HCT116 (cell line): Measurements from ENCODE around the gene RASSF3. TPM values are rescaled to one million over a fixed set of nuclear protein-coding genes. Genes with fewer than 3 reads are reported as not detected.

ENCODE experiments used
- ATAC-seq: fragments of 200-7000 bp; cut with Tn5 transposase; 2 replicates; pipeline ENCODE4 v1.9.1; 2020; ENCODE audit warnings: mild to moderate bottlenecking, moderate library complexity
- BruUV-seq: library from RNA; stranded (reverse); fragments of 400-500 nt; replicated peaks from 2 replicates; lab custom pipeline; 2021; lab: Mats Ljungman, UMichigan
- CTCF ChIA-PET: fragments of 300-600 bp; sonication (Branson Sonifier 250); formaldehyde crosslinking; loops from one replicate; lab custom pipeline; 2021; ENCODE audit warnings: antibody characterized with exemption; lab: Charles Lee
- POLR2A ChIA-PET: fragments of 300-600, 350-600 bp; sonication (Branson Sonifier 250); formaldehyde crosslinking; loops from one replicate; lab custom pipeline; 2021; ENCODE audit warnings: antibody characterized with exemption; lab: Charles Lee
- RAD21 ChIA-PET, 2 experiments: fragments of 300-600 bp; sonication (Branson Sonifier 250); formaldehyde crosslinking; loops; one replicate each; lab custom pipeline; 2023; ENCODE audit warnings: low total read pairs in 2 of 2; ENCODE audit not compliant: uncharacterized antibody in 2 of 2, unreplicated experiment in 2 of 2, low non-redundant PET in 1 of 2; lab: Charles Lee
- DNase-seq: peaks from one replicate; pipeline ENCODE4 v3.0.0-alpha.2; 2010; ENCODE audit warnings: low read depth, low spot score
- H2AFZ ChIP-seq: fragments of 200-600 bp; shearing (Covaris generic), sonication (generic); 2 replicates; pipeline ENCODE4 v1.6.1; 2017; ENCODE audit warnings: low read depth, mixed run types, mixed read lengths, antibody characterized with exemption, low read length; ENCODE audit not compliant: poor library complexity, severe bottlenecking
- H3K27ac ChIP-seq: 2 replicates; pipeline ENCODE4 v1.5.1; 2012; ENCODE audit warnings: low read depth, low read length
- H3K27me3 ChIP-seq: fragments of 200-600 bp; sonication (generic); 2 replicates; pipeline ENCODE4 v1.6.1; 2016; ENCODE audit warnings: mixed run types, low read length, mixed read lengths; ENCODE audit not compliant: insufficient read depth
- H3K36me3 ChIP-seq, 2 experiments: fragments of 200-500 bp in 1 of 2; fragments of 200-600 bp in 1 of 2; sonication (Bioruptor generic) in 1 of 2; sonication (generic) in 1 of 2; 2 replicates each; pipeline versions ENCODE4 v1.5.1 to v1.6.1; 2014 to 2016; ENCODE audit warnings: low read length in 2 of 2, inconsistent platforms in 1 of 2, mixed read lengths in 1 of 2, mixed run types in 1 of 2; ENCODE audit not compliant: insufficient read depth in 2 of 2, control insufficient read depth in 1 of 2
- H3K4me1 ChIP-seq, 2 experiments: fragments of 200-600 bp in 1 of 2; sonication (generic) in 1 of 2; 2 replicates each; pipeline versions ENCODE4 v1.5.1 to v1.6.1; 2012 to 2017; ENCODE audit warnings: low read length in 2 of 2, inconsistent platforms in 1 of 2, mild to moderate bottlenecking in 1 of 2, mixed read lengths in 1 of 2, mixed run types in 1 of 2, moderate library complexity in 1 of 2; ENCODE audit not compliant: insufficient read depth in 2 of 2, control insufficient read depth in 1 of 2
- H3K4me2 ChIP-seq: fragments of 200-600 bp; sonication (generic); 2 replicates; pipeline ENCODE4 v1.6.1; 2017; ENCODE audit warnings: mixed run types, low read length, mixed read lengths
- H3K4me3 ChIP-seq, 2 experiments: fragments of 200-600 bp in 1 of 2; sonication (generic) in 1 of 2; replicated peaks in 1 of 2; 2 replicates each; pipeline ENCODE4 v1.5.1; 2011 to 2016; ENCODE audit warnings: low read length in 2 of 2, control low read depth in 1 of 2, low read depth in 1 of 2, mild to moderate bottlenecking in 1 of 2, mixed read lengths in 1 of 2, mixed run types in 1 of 2
- H3K79me2 ChIP-seq: fragments of 200-600 bp; sonication (generic); 2 replicates; pipeline ENCODE4 v1.6.1; 2017; ENCODE audit warnings: mild to moderate bottlenecking, mixed run types, low read length, moderate library complexity, mixed read lengths; ENCODE audit not compliant: insufficient read depth
- H3K9ac ChIP-seq: fragments of 200-600 bp; sonication (generic); 2 replicates; pipeline ENCODE4 v1.6.1; 2016; ENCODE audit warnings: low read length, mixed read lengths
- H3K9me2 ChIP-seq: fragments of 200-600 bp; sonication (generic), shearing (Covaris generic); 2 replicates; pipeline ENCODE4 v1.6.1; 2017; ENCODE audit warnings: mixed run types, mild to moderate bottlenecking, moderate library complexity; ENCODE audit not compliant: insufficient read depth
- H3K9me3 ChIP-seq, 2 experiments: fragments of 200-500 bp in 1 of 2; fragments of 200-600 bp in 1 of 2; sonication (Bioruptor generic) in 1 of 2; sonication (generic) in 1 of 2; 2 replicates each; pipeline ENCODE4 v1.6.1; 2014 to 2017; ENCODE audit warnings: low read length in 2 of 2, mixed read lengths in 2 of 2, inconsistent platforms in 1 of 2, low read depth in 1 of 2, mild to moderate bottlenecking in 1 of 2, mixed run types in 1 of 2, moderate library complexity in 1 of 2; ENCODE audit not compliant: control insufficient read depth in 1 of 2, insufficient read depth in 1 of 2
- H4K20me1 ChIP-seq: fragments of 200-600 bp; sonication (generic), shearing (Covaris generic); 2 replicates; pipeline ENCODE4 v1.6.1; 2017; ENCODE audit warnings: mixed run types, mild to moderate bottlenecking, moderate library complexity; ENCODE audit not compliant: insufficient read depth
- CEBPB ChIP-seq: IDR thresholded peaks from 2 replicates; pipeline ENCODE4 v1.6.1; 2012; ENCODE audit warnings: low read depth
- EGR1 ChIP-seq: IDR thresholded peaks from 2 replicates; pipeline ENCODE4 v1.6.1; 2012; ENCODE audit warnings: low read depth
- ELF1 ChIP-seq: IDR thresholded peaks from 2 replicates; pipeline ENCODE4 v1.6.1; 2012; ENCODE audit warnings: low read depth, borderline replicate concordance
- EZH2 ChIP-seq: fragments of 200-600 bp; sonication (generic); IDR thresholded peaks from 2 replicates; pipeline ENCODE4 v1.6.1; 2017; ENCODE audit warnings: antibody characterized with exemption, mixed run types
- EZH2phosphoT487 ChIP-seq: fragments of 200-600 bp; IDR thresholded peaks from 2 replicates; pipeline ENCODE4 v1.6.1; 2018; ENCODE audit warnings: antibody characterized with exemption, borderline replicate concordance
- JUND ChIP-seq: IDR thresholded peaks from 2 replicates; pipeline ENCODE4 v1.6.1; 2012
- MAX ChIP-seq: IDR thresholded peaks from 2 replicates; pipeline ENCODE4 v1.6.1; 2012
- POLR2A ChIP-seq: IDR thresholded peaks from 2 replicates; pipeline ENCODE4 v1.7.0; 2011; ENCODE audit warnings: borderline replicate concordance; ENCODE audit not compliant: insufficient read depth, insufficient read length; ENCODE audit errors: extremely low read depth
- POLR2AphosphoS5 ChIP-seq: IDR thresholded peaks from 2 replicates; pipeline ENCODE4 v1.6.1; 2011; ENCODE audit warnings: mild to moderate bottlenecking, low read depth, low read length, moderate library complexity
- REST ChIP-seq: IDR thresholded peaks from 2 replicates; pipeline ENCODE4 v1.6.1; 2012; ENCODE audit warnings: low read depth
- SP1 ChIP-seq: IDR thresholded peaks from 2 replicates; pipeline ENCODE4 v1.6.1; 2012; ENCODE audit warnings: low read depth
- SRF ChIP-seq: IDR thresholded peaks from 2 replicates; pipeline ENCODE4 v1.6.1; 2012; ENCODE audit warnings: low read depth
- ZNF274 ChIP-seq: fragments of 200-500 bp; sonication (Bioruptor generic); IDR thresholded peaks from 2 replicates; pipeline ENCODE4 v1.6.1; 2014; ENCODE audit warnings: mild to moderate bottlenecking, low read depth, low read length, inconsistent platforms
- intact Hi-C: fragments of 100-400 bp; cut with micrococcal nuclease; formaldehyde crosslinking; loops from 2 replicates; pipeline ENCODE4 v1.10.0; 2022
- total RNA-seq: library from RNA; stranded (reverse); gene quantifications from one replicate; pipeline ENCODE4 v1.2.1, GENCODE V29; 2021; ENCODE audit not compliant: unreplicated experiment
- TF ChIP-seq, protein P1 (sequence below), 3 experiments: fragments of 200-600 bp in 1 of 3; sonication (generic) in 1 of 3; IDR thresholded peaks in 2 of 3; conservative IDR thresholded peaks in 1 of 3; 2 replicates each; pipeline ENCODE4 v1.5.1; 2012 to 2017; ENCODE audit warnings: low read depth in 2 of 3, low read length in 2 of 3, antibody characterized with exemption in 1 of 3, borderline replicate concordance in 1 of 3, control low read depth in 1 of 3, mild to moderate bottlenecking in 1 of 3, mixed read lengths in 1 of 3, mixed run types in 1 of 3, moderate library complexity in 1 of 3; ENCODE audit not compliant: insufficient read depth in 1 of 3

Gene RASSF3
- total RNA-seq, 1 experiment from 2014 or later, result 67.1 TPM

DNA sequence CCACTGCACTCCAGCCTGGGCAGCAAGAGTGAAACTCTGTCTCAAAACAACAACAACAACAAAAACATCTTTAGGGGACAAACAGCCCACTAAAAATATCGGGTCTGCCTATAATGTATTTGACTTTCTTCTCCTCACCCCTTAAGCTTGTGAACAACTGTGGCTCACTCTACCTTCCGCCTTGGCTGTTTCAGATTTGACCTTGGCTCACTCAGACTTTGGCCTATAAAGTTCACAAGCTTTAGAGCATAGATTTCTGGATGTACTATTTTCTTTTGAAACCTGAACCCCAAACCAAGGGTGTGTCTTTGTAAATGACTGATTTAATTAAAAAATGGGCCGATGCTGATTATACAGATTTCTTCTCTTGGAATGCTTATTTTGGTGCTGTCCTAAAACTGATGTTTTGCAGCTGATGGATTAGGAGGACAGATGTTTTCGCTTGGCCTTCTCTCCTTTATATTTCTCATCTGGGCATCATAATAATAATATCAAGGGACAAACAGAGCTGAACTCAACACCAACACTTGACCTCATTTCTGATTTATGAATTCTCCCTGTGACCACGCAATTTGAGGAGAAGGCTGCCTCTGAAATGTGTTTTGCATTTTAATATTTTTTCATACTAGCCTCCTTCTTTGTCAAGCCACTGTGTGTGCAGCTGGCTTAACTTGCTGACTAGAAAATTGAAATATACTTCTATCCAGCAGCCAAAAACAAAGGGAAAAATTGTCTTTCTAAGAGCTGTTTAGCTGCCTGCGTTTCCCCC lies 40.2 kb upstream of the RASSF3 start:
- ATAC-seq (no peak), DNase-seq (no peak)
- no TSS peak for BruUV-seq
- CTCF ChIA-PET, result interaction anchor here (1.7 to 1.9 kb wide), 2 partner anchors 21 to 38 kb away, joined by 7 to 8 read pairs; no protein-coding TSS in a partner anchor
- Histone ChIP-seq H3K9me3 (peaks cover 0 to 3% of the 10 kb centered on the region in 2 experiments; a peak in 2 of 4 replicates), H3K4me2 (no peak overlapping the region), H3K79me2 (no peaks in the 10 kb centered on the region), H4K20me1 (no peaks in the 10 kb centered on the region), H3K36me3 (no peaks in the 10 kb centered on the region), H2AFZ (no peak overlapping the region), H3K4me3 (no peak overlapping the region), H3K27me3 (no peaks in the 10 kb centered on the region), H3K4me1 (no peaks in the 10 kb centered on the region; a peak in 1 of 4 replicates), H3K27ac (no peak overlapping the region), H3K9ac (no peak overlapping the region), H3K9me2 (no peaks in the 10 kb centered on the region)
- TF ChIP-seq JUND, result no peak
- no peak for TF ChIP-seq ELF1
- TF ChIP-seq EGR1, result no peak
- intact Hi-C loops, result no loop called here
- RAD21 ChIA-PET, result no interaction called here
- POLR2A ChIA-PET, result no interaction called here

DNA sequence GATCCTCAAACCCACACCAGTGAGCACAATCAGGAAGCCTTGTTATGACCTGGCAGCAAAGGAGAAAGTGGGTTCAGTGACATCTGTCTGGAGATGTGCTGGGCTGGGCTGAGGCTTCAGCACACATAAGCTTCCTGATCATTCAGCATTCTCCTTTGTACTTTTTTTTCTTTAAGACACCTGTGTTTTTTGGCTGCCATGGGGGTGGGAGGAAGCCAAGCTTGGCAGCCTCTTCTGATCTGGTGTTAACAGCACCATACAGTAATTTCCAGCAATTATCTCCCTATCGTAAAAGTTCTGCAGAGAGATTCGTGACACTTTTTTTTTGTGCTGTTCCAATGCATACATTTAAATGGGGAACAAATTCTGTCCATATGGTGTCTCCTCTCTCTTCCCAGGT lies 38.9 kb upstream of the RASSF3 start:
- no peak overlapping the region for H2AFZ ChIP-seq
- ChIA-PET POLR2A (no interaction called here), CTCF (no interaction called here), RAD21 (no interaction called here)
- no peak overlapping the region for H3K27ac ChIP-seq
- no TSS peak for BruUV-seq
- H3K27me3 ChIP-seq, result no peaks in the 10 kb centered on the region
- no peaks in the 10 kb centered on the region for H4K20me1 ChIP-seq
- H3K4me2 ChIP-seq, result no peak overlapping the region
- DNase-seq (no peak), ATAC-seq (no peak)
- H3K36me3 ChIP-seq, result no peaks in the 10 kb centered on the region
- no peak overlapping the region for H3K4me3 ChIP-seq
- H3K4me1 ChIP-seq, result no peaks in the 10 kb centered on the region; a peak in 1 of 4 replicates
- H3K9ac ChIP-seq, result no peak overlapping the region
- H3K9me3 ChIP-seq, result peaks cover 0 to 6% of the 10 kb centered on the region in 2 experiments; a peak in 2 of 4 replicates
- intact Hi-C loops, result no loop called here
- no peaks in the 10 kb centered on the region for H3K9me2 ChIP-seq
- H3K79me2 ChIP-seq, result no peaks in the 10 kb centered on the region
- TF ChIP-seq EZH2 (no peak), SP1 (no peak), ELF1 (no peak), CEBPB (no peak), EZH2phosphoT487 (no peak), JUND (no peak), EGR1 (no peak), REST (no peak), ZNF274 (no peak), POLR2A (no peak), MAX (no peak), SRF (no peak), POLR2AphosphoS5 (no peak)
- TF ChIP-seq, protein P1, sequence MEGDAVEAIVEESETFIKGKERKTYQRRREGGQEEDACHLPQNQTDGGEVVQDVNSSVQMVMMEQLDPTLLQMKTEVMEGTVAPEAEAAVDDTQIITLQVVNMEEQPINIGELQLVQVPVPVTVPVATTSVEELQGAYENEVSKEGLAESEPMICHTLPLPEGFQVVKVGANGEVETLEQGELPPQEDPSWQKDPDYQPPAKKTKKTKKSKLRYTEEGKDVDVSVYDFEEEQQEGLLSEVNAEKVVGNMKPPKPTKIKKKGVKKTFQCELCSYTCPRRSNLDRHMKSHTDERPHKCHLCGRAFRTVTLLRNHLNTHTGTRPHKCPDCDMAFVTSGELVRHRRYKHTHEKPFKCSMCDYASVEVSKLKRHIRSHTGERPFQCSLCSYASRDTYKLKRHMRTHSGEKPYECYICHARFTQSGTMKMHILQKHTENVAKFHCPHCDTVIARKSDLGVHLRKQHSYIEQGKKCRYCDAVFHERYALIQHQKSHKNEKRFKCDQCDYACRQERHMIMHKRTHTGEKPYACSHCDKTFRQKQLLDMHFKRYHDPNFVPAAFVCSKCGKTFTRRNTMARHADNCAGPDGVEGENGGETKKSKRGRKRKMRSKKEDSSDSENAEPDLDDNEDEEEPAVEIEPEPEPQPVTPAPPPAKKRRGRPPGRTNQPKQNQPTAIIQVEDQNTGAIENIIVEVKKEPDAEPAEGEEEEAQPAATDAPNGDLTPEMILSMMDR (IDR thresholded peaks at IDR 0.05 in 2 of 3, conservative IDR thresholded peaks at IDR 0.05 in 1 of 3; ENCODE audit: borderline replicate concordance in 1 of 3, insufficient read depth in 1 of 3, low read depth in 2 of 3, low read length in 2 of 3), result no peak
